ENCODE results near the gene SLC6A11.

The SLC6A11 gene

DNA sequence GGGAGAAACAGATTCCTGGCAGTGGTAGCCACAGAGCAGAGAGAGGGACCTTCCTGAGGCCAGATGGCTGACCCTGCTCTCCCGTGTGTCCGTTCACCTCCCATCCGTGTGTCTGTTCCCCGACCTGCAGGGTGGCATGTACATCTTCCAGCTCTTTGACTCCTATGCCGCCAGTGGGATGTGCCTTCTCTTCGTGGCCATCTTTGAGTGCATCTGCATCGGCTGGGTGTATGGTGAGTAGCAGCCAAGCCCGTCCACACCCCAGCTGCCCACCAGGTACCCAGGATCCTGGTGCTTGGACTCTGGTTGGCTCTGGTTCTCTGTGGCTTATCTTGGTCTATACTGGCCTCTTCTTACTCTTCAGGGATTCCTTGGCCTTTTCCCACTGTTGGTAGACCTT lies 117.0 kb downstream of the SLC6A11 start:
- Histone ChIP-seq H2BK15ac (ENCODE audit: low read depth, poor library complexity, severe bottlenecking) (no peak overlapping the region), H3K9me3 (ENCODE audit: control insufficient read depth, low read length) (no peaks in the 10 kb centered on the region)

DNA sequence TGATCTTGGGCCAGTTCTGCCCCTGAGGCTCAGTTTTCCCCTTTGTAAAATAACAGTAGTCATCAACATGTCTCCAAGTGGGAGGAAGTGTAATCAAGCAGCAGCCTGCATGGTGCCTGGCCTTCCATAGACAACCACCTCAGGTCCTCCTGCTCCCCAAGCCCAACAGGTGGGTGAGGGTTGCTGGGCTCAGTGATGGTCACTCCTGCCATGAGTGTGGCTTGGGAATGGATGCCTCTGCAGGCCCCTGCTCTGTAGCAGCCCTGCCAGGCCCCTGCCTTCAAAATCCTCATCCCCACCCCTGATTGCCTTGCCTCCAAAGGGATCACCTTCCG lies 117.4 kb downstream of the SLC6A11 start:
- H3K4me3 ChIP-seq (ENCODE audit: insufficient read depth in 1 of 2, low read depth in 1 of 2, low read length in 2 of 2): no peak overlapping the region
- WGBS: 40% methylated on average over 1 of the region's 1 CpG
- no peaks in the 10 kb centered on the region for H3K36me3 ChIP-seq (ENCODE audit: control insufficient read depth in 1 of 2, insufficient read depth in 2 of 2, low read depth in 1 of 2, low read length in 2 of 2)
- no peak for DNase-seq
- no peak overlapping the region for H3K18ac ChIP-seq (ENCODE audit: low read depth in 1 of 2, low read length in 2 of 2)
- H4K8ac ChIP-seq (ENCODE audit: low read length): no peak overlapping the region
- peaks cover 25 to 66% of the 10 kb centered on the region in 2 experiments for H3K27me3 ChIP-seq (ENCODE audit: control insufficient read depth in 1 of 2, insufficient read depth in 1 of 2, low read length in 2 of 2)
- H2BK120ac ChIP-seq (ENCODE audit: low read depth, low read length): no peak overlapping the region
- H3K79me1 ChIP-seq (replicated peaks; ENCODE audit: low read length, poor library complexity, severe bottlenecking): no peaks in the 10 kb centered on the region
- no peaks in the 10 kb centered on the region for H3K9me3 ChIP-seq (ENCODE audit: control insufficient read depth, low read length)
- H3K9ac ChIP-seq (ENCODE audit: low read length): no peak overlapping the region
- H2BK12ac ChIP-seq (ENCODE audit: low read length in 2 of 2): no peak overlapping the region
- H3K4ac ChIP-seq (ENCODE audit: low read depth in 1 of 2, low read length in 2 of 2): no peak overlapping the region
- H3K4me1 ChIP-seq (ENCODE audit: control insufficient read depth, insufficient read depth, low read depth, low read length): peaks cover 7% of the 10 kb centered on the region
- no peak overlapping the region for H2BK15ac ChIP-seq (ENCODE audit: low read depth, poor library complexity, severe bottlenecking)
- no peak overlapping the region for H2BK5ac ChIP-seq (ENCODE audit: low read depth, low read length, poor library complexity, severe bottlenecking)
- no peak overlapping the region for H3K4me2 ChIP-seq (ENCODE audit: low read length, poor library complexity, severe bottlenecking)
- H2AFZ ChIP-seq (ENCODE audit: low read depth, low read length): no peak overlapping the region
- no peak overlapping the region for H3K23ac ChIP-seq (ENCODE audit: low read length in 2 of 2)
- no peak overlapping the region for H2AK5ac ChIP-seq (ENCODE audit: low read length, severe bottlenecking)
- H3K14ac ChIP-seq (ENCODE audit: low read length in 2 of 2): no peak overlapping the region
- no peak overlapping the region for H3K27ac ChIP-seq (ENCODE audit: low read length, poor library complexity, severe bottlenecking)
- H4K91ac ChIP-seq (ENCODE audit: low read length): no peak overlapping the region

More for the DNA sequence above, 117.0 kb downstream of the SLC6A11 start:
- Histone ChIP-seq H2BK12ac (ENCODE audit: low read length in 2 of 2) (no peak overlapping the region), H3K23ac (ENCODE audit: low read length in 2 of 2) (no peak overlapping the region), H3K36me3 (ENCODE audit: control insufficient read depth in 1 of 2, insufficient read depth in 2 of 2, low read depth in 1 of 2, low read length in 2 of 2) (no peaks in the 10 kb centered on the region), H4K91ac (ENCODE audit: low read length) (no peak overlapping the region), H3K79me1 (replicated peaks; ENCODE audit: low read length, poor library complexity, severe bottlenecking) (no peaks in the 10 kb centered on the region), H3K4ac (ENCODE audit: low read depth in 1 of 2, low read length in 2 of 2) (no peak overlapping the region), H2AFZ (ENCODE audit: low read depth, low read length) (no peak overlapping the region), H3K4me2 (ENCODE audit: low read length, poor library complexity, severe bottlenecking) (no peak overlapping the region), H2BK120ac (ENCODE audit: low read depth, low read length) (no peak overlapping the region), H4K8ac (ENCODE audit: low read length) (no peak overlapping the region), H2AK5ac (ENCODE audit: low read length, severe bottlenecking) (no peak overlapping the region), H3K27me3 (ENCODE audit: control insufficient read depth in 1 of 2, insufficient read depth in 1 of 2, low read length in 2 of 2) (peaks cover 25 to 66% of the 10 kb centered on the region in 2 experiments), H3K4me1 (ENCODE audit: control insufficient read depth, insufficient read depth, low read depth, low read length) (peaks cover 7% of the 10 kb centered on the region), H2BK5ac (ENCODE audit: low read depth, low read length, poor library complexity, severe bottlenecking) (no peak overlapping the region), H3K27ac (ENCODE audit: low read length, poor library complexity, severe bottlenecking) (no peak overlapping the region), H3K18ac (ENCODE audit: low read depth in 1 of 2, low read length in 2 of 2) (no peak overlapping the region), H3K9ac (ENCODE audit: low read length) (no peak overlapping the region), H3K4me3 (ENCODE audit: insufficient read depth in 1 of 2, low read depth in 1 of 2, low read length in 2 of 2) (no peak overlapping the region), H3K14ac (ENCODE audit: low read length in 2 of 2) (no peak overlapping the region)
- WGBS: 76% methylated on average over 8 of the region's 8 CpGs
- no peak for DNase-seq

DNA sequence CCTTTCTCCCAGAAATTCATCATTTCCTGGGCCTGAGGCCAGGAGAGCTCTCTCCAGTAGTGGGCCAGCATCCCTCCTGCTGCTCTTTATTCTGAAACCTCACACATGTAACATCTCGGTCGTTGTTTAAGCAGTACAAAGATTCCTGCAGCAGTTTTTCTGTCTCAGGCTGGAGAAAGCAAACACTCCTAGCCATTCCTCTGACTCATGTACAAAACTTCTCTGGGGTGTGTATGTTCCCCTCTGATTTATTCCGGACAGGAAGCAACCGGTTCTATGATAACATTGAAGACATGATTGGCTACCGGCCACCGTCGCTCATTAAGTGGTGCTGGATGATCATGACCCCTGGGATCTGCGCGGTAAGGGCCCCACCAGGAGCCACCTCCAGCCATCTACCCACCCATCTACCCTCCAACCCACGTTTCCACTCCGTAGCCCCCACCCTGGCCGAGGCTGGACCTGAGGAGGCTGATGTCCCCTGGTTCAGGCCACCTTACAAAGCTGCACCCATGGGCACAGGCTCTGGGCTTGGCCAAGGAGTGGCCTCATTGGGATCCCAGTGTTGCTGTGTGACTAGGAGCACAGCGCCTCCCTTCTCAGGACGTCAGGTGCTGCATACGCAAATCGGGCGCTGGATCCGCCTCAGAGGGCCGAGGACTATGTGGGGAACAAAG lies 117.9 kb downstream of the SLC6A11 start:
- H2AK5ac ChIP-seq (ENCODE audit: low read length, severe bottlenecking): no peak overlapping the region
- H3K36me3 ChIP-seq (ENCODE audit: control insufficient read depth in 1 of 2, insufficient read depth in 2 of 2, low read depth in 1 of 2, low read length in 2 of 2): no peaks in the 10 kb centered on the region
- no peak overlapping the region for H4K8ac ChIP-seq (ENCODE audit: low read length)
- H4K91ac ChIP-seq (ENCODE audit: low read length): no peak overlapping the region
- no peak overlapping the region for H2BK5ac ChIP-seq (ENCODE audit: low read depth, low read length, poor library complexity, severe bottlenecking)
- H3K4me3 ChIP-seq (ENCODE audit: insufficient read depth in 1 of 2, low read depth in 1 of 2, low read length in 2 of 2): no peak overlapping the region
- no peak overlapping the region for H3K14ac ChIP-seq (ENCODE audit: low read length in 2 of 2)
- H2AFZ ChIP-seq (ENCODE audit: low read depth, low read length): no peak overlapping the region
- no peaks in the 10 kb centered on the region for H3K9me3 ChIP-seq (ENCODE audit: control insufficient read depth, low read length)
- no peak overlapping the region for H2BK15ac ChIP-seq (ENCODE audit: low read depth, poor library complexity, severe bottlenecking)
- H3K27me3 ChIP-seq (ENCODE audit: control insufficient read depth in 1 of 2, insufficient read depth in 1 of 2, low read length in 2 of 2): peaks cover 25 to 67% of the 10 kb centered on the region in 2 experiments
- H2BK120ac ChIP-seq (ENCODE audit: low read depth, low read length): no peak overlapping the region
- no peak overlapping the region for H3K9ac ChIP-seq (ENCODE audit: low read length)
- no peak overlapping the region for H3K27ac ChIP-seq (ENCODE audit: low read length, poor library complexity, severe bottlenecking)
- no peak overlapping the region for H3K23ac ChIP-seq (ENCODE audit: low read length in 2 of 2)
- H3K4me2 ChIP-seq (ENCODE audit: low read length, poor library complexity, severe bottlenecking): no peak overlapping the region
- H3K18ac ChIP-seq (ENCODE audit: low read depth in 1 of 2, low read length in 2 of 2): no peak overlapping the region
- WGBS: 72% methylated on average over 19 of the region's 19 CpGs
- peaks cover 7% of the 10 kb centered on the region for H3K4me1 ChIP-seq (ENCODE audit: control insufficient read depth, insufficient read depth, low read depth, low read length)
- no peaks in the 10 kb centered on the region for H3K79me1 ChIP-seq (replicated peaks; ENCODE audit: low read length, poor library complexity, severe bottlenecking)
- no peak overlapping the region for H3K4ac ChIP-seq (ENCODE audit: low read depth in 1 of 2, low read length in 2 of 2)
- no peak for DNase-seq
- H2BK12ac ChIP-seq (ENCODE audit: low read length in 2 of 2): no peak overlapping the region

DNA sequence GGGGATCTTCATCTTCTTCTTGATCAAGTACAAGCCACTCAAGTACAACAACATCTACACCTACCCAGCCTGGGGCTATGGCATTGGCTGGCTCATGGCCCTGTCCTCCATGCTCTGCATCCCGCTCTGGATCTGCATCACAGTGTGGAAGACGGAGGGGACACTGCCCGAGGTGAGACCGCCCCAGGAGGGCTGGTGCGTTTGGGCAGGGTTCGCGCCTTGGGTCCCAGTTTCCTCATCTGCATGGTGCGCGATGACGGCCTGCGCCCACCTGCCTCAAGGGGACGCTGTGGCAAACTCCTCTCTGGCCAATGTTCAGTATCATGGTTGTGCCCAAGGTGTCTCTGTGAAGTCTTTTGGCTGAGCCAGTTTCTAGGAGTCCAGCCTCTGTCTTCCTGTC lies 119.0 kb downstream of the SLC6A11 start:
- Histone ChIP-seq H3K36me3 (ENCODE audit: control insufficient read depth in 1 of 2, insufficient read depth in 2 of 2, low read depth in 1 of 2, low read length in 2 of 2) (no peaks in the 10 kb centered on the region), H3K4me2 (ENCODE audit: low read length, poor library complexity, severe bottlenecking) (no peak overlapping the region), H4K8ac (ENCODE audit: low read length) (no peak overlapping the region), H3K14ac (ENCODE audit: low read length in 2 of 2) (no peak overlapping the region), H2AFZ (ENCODE audit: low read depth, low read length) (no peak overlapping the region), H2BK5ac (ENCODE audit: low read depth, low read length, poor library complexity, severe bottlenecking) (no peak overlapping the region), H3K79me1 (replicated peaks; ENCODE audit: low read length, poor library complexity, severe bottlenecking) (no peaks in the 10 kb centered on the region), H3K4me1 (ENCODE audit: control insufficient read depth, insufficient read depth, low read depth, low read length) (peaks cover 7% of the 10 kb centered on the region), H2BK12ac (ENCODE audit: low read length in 2 of 2) (no peak overlapping the region), H3K9me3 (ENCODE audit: control insufficient read depth, low read length) (no peaks in the 10 kb centered on the region), H3K4ac (ENCODE audit: low read depth in 1 of 2, low read length in 2 of 2) (no peak overlapping the region), H4K91ac (ENCODE audit: low read length) (no peak overlapping the region), H3K4me3 (ENCODE audit: insufficient read depth in 1 of 2, low read depth in 1 of 2, low read length in 2 of 2) (no peak overlapping the region), H2BK120ac (ENCODE audit: low read depth, low read length) (no peak overlapping the region), H3K18ac (ENCODE audit: low read depth in 1 of 2, low read length in 2 of 2) (no peak overlapping the region), H2BK15ac (ENCODE audit: low read depth, poor library complexity, severe bottlenecking) (no peak overlapping the region), H3K23ac (ENCODE audit: low read length in 2 of 2) (no peak overlapping the region), H2AK5ac (ENCODE audit: low read length, severe bottlenecking) (no peak overlapping the region), H3K27ac (ENCODE audit: low read length, poor library complexity, severe bottlenecking) (no peak overlapping the region), H3K27me3 (ENCODE audit: control insufficient read depth in 1 of 2, insufficient read depth in 1 of 2, low read length in 2 of 2) (peaks cover 25 to 70% of the 10 kb centered on the region in 2 experiments), H3K9ac (ENCODE audit: low read length) (no peak overlapping the region)
- WGBS: 74% methylated on average over 12 of the region's 12 CpGs
- DNase-seq: no peak
